KOPT-K1 (cell line): ENCODE measurements around the gene ZIM2.
"Not testable (repeated sequence)": the region's sequence is repeated elsewhere in the genome, so short reads cannot be mapped to it uniquely, and the experiment has no call there.

Source experiments
- H3K27ac ChIP-seq: fragments of 200-600 bp; sonication (generic); 2 replicates; pipeline ENCODE4 v1.5.1; 2016; ENCODE audit warnings: antibody characterized with exemption, mild to moderate bottlenecking, low read depth, low read length; ENCODE audit not compliant: poor library complexity, severe bottlenecking
- H3K36me3 ChIP-seq: fragments of 200-600 bp; sonication (generic); 2 replicates; pipeline ENCODE4 v1.5.1; 2017; ENCODE audit warnings: antibody characterized with exemption, mild to moderate bottlenecking, low read length, moderate library complexity; ENCODE audit not compliant: insufficient read depth
- H3K9me3 ChIP-seq: fragments of 200-600 bp; sonication (generic); 2 replicates; pipeline ENCODE4 v1.5.1; 2017; ENCODE audit warnings: antibody characterized with exemption, low read length, mild to moderate bottlenecking; ENCODE audit not compliant: insufficient read depth, poor library complexity, severe bottlenecking

Gene ZIM2

GRCh38 chr19:56858026-56858425 lies 17.5 kb upstream of the ZIM2 start:
- Histone ChIP-seq H3K27ac (no peak overlapping the region), H3K9me3 (peaks cover 9% of the 10 kb centered on the region), H3K36me3 (no peaks in the 10 kb centered on the region)

- Histone ChIP-seq H3K36me3 (no peaks in the 10 kb centered on the region), H3K9me3 (peaks cover 9% of the 10 kb centered on the region)
Measured at GRCh38 chr19:56856822-56857221, 16.3 kb upstream of the ZIM2 start.

GRCh38 chr19:56852361-56852760 lies 11.8 kb upstream of the ZIM2 start:
- peaks cover 11% of the 10 kb centered on the region for H3K9me3 ChIP-seq
- H3K36me3 ChIP-seq, H3K27ac ChIP-seq: not testable (repeated sequence)

More at GRCh38 chr19:56856822-56857221, 16.3 kb upstream of the ZIM2 start:
- H3K27ac ChIP-seq = no peak overlapping the region

- no peak overlapping the region for H3K27ac ChIP-seq
- no peaks in the 10 kb centered on the region for H3K36me3 ChIP-seq
- H3K9me3 ChIP-seq = peaks cover 3% of the 10 kb centered on the region
Measured at GRCh38 chr19:56848166-56848565, 7.6 kb upstream of the ZIM2 start.

GRCh38 chr19:56842412-56842811 lies 1.9 kb upstream of the ZIM2 start:
- no peaks in the 10 kb centered on the region for H3K36me3 ChIP-seq
- no peak overlapping the region for H3K27ac ChIP-seq
- H3K9me3 ChIP-seq = peaks cover 35% of the 10 kb centered on the region

GRCh38 chr19:56841193-56841543 lies 642 bp upstream of the ZIM2 start:
- H3K9me3 ChIP-seq = peaks cover 39% of the 10 kb centered on the region
- no peaks in the 10 kb centered on the region for H3K36me3 ChIP-seq
- H3K27ac ChIP-seq = no peak overlapping the region

GRCh38 chr19:56839652-56840450 lies 675 bp downstream of the ZIM2 start:
- H3K36me3 ChIP-seq = no peaks in the 10 kb centered on the region
- peaks cover 39% of the 10 kb centered on the region for H3K9me3 ChIP-seq
- H3K27ac ChIP-seq = no peak overlapping the region

- Histone ChIP-seq H3K9me3 (peaks cover 39% of the 10 kb centered on the region), H3K27ac (no peak overlapping the region), H3K36me3 (no peaks in the 10 kb centered on the region)
Measured at GRCh38 chr19:56838909-56839651, 1.4 kb downstream of the ZIM2 start.

- no peaks in the 10 kb centered on the region for H3K36me3 ChIP-seq
- H3K27ac ChIP-seq = no peak overlapping the region
- H3K9me3 ChIP-seq = peaks cover 39% of the 10 kb centered on the region
Measured at GRCh38 chr19:56838024-56838908, 2.3 kb downstream of the ZIM2 start.

GRCh38 chr19:56837492-56838023 lies 3.0 kb downstream of the ZIM2 start:
- Histone ChIP-seq H3K9me3 (peaks cover 39% of the 10 kb centered on the region), H3K27ac (no peak overlapping the region)

GRCh38 chr19:56837004-56837403 lies 3.5 kb downstream of the ZIM2 start:
- no peaks in the 10 kb centered on the region for H3K36me3 ChIP-seq
- peaks cover 39% of the 10 kb centered on the region for H3K9me3 ChIP-seq
- no peak overlapping the region for H3K27ac ChIP-seq

More at GRCh38 chr19:56837492-56838023, 3.0 kb downstream of the ZIM2 start:
- H3K36me3 ChIP-seq = no peaks in the 10 kb centered on the region

GRCh38 chr19:56836059-56836458 lies 4.5 kb downstream of the ZIM2 start:
- Histone ChIP-seq H3K27ac (no peak overlapping the region), H3K36me3 (no peaks in the 10 kb centered on the region), H3K9me3 (peaks cover 38% of the 10 kb centered on the region)

- Histone ChIP-seq H3K9me3 (peaks cover 32% of the 10 kb centered on the region), H3K36me3 (no peaks in the 10 kb centered on the region), H3K27ac (no peak overlapping the region)
Measured at GRCh38 chr19:56835401-56835800, 5.1 kb downstream of the ZIM2 start.

GRCh38 chr19:56834564-56835375 lies 5.8 kb downstream of the ZIM2 start:
- Histone ChIP-seq H3K9me3 (peaks cover 28% of the 10 kb centered on the region), H3K27ac (no peak overlapping the region), H3K36me3 (no peaks in the 10 kb centered on the region)
